MCF 10A (cell line): ENCODE data around the gene GIMAP8. TPM values are rescaled to one million over a fixed set of nuclear protein-coding genes. Genes with fewer than 3 reads are reported as not detected.

Experiments
- BruUV-seq: library from RNA; stranded (reverse); fragments of 400-500 nt; replicated peaks from 2 replicates; lab custom pipeline; 2021; lab: Mats Ljungman, UMichigan
- CTCF ChIA-PET: fragments of 300-600 bp; sonication (Branson Sonifier 250); formaldehyde crosslinking; extraction: SDS; loops from one replicate; lab custom pipeline; 2021; ENCODE audit warnings: antibody characterized with exemption, inconsistent platforms; lab: Yijun Ruan, JAX
- POLR2A ChIA-PET: fragments of 300-600, 350-650 bp; sonication (Branson Sonifier 250); formaldehyde crosslinking; extraction: SDS; loops from one replicate; lab custom pipeline; 2020; ENCODE audit warnings: antibody characterized with exemption, inconsistent platforms; lab: Yijun Ruan, JAX
- DNase-seq: peaks from one replicate; pipeline ENCODE4 v3.0.0-alpha.2; 2018; ENCODE audit not compliant: unreplicated experiment
- H3K27ac Mint-ChIP-seq: one replicate; pipeline ENCODE4 v1.8.0; 2022; ENCODE audit warnings: mild to moderate bottlenecking, low read depth, mixed read lengths; ENCODE audit not compliant: unreplicated experiment
- H3K27me3 Mint-ChIP-seq: one replicate; pipeline ENCODE4 v1.8.0; 2022; ENCODE audit warnings: mixed read lengths; ENCODE audit not compliant: insufficient read depth, unreplicated experiment
- H3K36me3 Mint-ChIP-seq: one replicate; pipeline ENCODE4 v1.8.0; 2022; ENCODE audit warnings: mild to moderate bottlenecking, moderate library complexity, mixed read lengths; ENCODE audit not compliant: insufficient read depth, unreplicated experiment
- H3K4me1 Mint-ChIP-seq: one replicate; pipeline ENCODE4 v1.8.0; 2022; ENCODE audit warnings: mixed read lengths; ENCODE audit not compliant: insufficient read depth, unreplicated experiment
- H3K4me3 Mint-ChIP-seq: one replicate; pipeline ENCODE4 v1.8.0; 2022; ENCODE audit warnings: mild to moderate bottlenecking, moderate library complexity, mixed read lengths; ENCODE audit not compliant: unreplicated experiment
- H3K9me3 Mint-ChIP-seq: one replicate; pipeline ENCODE4 v1.8.0; 2022; ENCODE audit warnings: mixed read lengths; ENCODE audit not compliant: unreplicated experiment
- intact Hi-C: fragments of 100-400 bp; cut with micrococcal nuclease; formaldehyde crosslinking; loops from 2 replicates; pipeline ENCODE4 v1.14.1; 2022
- total RNA-seq: library from RNA; stranded (reverse); gene quantifications from 2 replicates; pipeline ENCODE4 v1.2.3, GENCODE V29; 2022
- TF ChIP-seq, protein P1 (sequence below): fragments of 200-600 bp; IDR thresholded peaks from one replicate; pipeline ENCODE4 v1.8.0; 2022; ENCODE audit warnings: antibody characterized with exemption, mild to moderate bottlenecking; ENCODE audit not compliant: unreplicated experiment

The GIMAP8 gene
- total RNA-seq, 1 experiment from 2014 or later = not detected

DNA sequence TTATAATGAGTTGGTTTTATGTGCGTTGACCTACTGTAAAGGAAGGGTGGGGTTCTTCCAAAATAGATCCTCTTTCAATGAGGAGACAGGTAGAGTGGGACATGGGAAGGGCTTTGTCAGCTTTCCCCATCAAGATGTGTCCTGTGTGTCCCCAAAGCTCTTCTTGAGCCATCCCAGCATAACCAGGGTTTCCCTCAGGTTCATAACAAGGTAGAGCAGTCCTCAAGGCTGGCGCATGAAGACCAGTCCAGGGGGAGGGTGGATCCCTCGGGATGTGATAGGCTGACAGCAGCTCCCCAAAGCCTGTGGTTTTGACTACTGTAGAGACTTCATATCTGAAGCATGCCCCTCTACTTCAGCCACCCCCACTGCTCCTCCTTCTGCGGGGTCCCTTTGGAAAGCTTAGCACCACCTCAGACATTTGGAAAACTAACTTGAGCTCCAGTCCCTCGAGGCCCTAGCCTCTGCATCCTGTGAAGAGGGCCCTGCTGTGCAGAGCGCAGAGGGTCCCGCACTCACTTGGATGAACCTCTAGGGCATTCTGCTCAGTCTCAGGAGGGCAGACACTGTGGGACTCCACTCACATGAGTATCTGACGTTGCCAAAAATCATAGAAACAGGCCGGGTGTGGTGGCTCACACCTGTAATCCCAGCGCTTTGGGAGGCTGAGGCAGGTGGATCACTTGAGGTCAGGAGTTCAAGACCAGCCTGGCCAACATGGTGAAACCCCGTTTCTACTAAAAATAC, 1.1 kb upstream of the GIMAP8 start:
- no peak for DNase-seq
- no peak overlapping the region for H3K27ac Mint-ChIP-seq
- H3K27me3 Mint-ChIP-seq = peaks cover 17% of the 10 kb centered on the region
- no peaks in the 10 kb centered on the region for H3K9me3 Mint-ChIP-seq
- ChIA-PET POLR2A (interaction anchor here (0.7 kb wide), 1 partner anchor 212 kb away, joined by 3 read pairs; no protein-coding TSS in a partner anchor), CTCF (interaction anchor here (0.5 to 5.0 kb wide), 29 partner anchors 11 to 1317 kb away, joined by 3 to 32 read pairs (median 4); a partner anchor contains a TSS)
- H3K36me3 Mint-ChIP-seq = no peaks in the 10 kb centered on the region
- H3K4me1 Mint-ChIP-seq = no peaks in the 10 kb centered on the region
- no TSS peak for BruUV-seq
- TF ChIP-seq, protein P1, sequence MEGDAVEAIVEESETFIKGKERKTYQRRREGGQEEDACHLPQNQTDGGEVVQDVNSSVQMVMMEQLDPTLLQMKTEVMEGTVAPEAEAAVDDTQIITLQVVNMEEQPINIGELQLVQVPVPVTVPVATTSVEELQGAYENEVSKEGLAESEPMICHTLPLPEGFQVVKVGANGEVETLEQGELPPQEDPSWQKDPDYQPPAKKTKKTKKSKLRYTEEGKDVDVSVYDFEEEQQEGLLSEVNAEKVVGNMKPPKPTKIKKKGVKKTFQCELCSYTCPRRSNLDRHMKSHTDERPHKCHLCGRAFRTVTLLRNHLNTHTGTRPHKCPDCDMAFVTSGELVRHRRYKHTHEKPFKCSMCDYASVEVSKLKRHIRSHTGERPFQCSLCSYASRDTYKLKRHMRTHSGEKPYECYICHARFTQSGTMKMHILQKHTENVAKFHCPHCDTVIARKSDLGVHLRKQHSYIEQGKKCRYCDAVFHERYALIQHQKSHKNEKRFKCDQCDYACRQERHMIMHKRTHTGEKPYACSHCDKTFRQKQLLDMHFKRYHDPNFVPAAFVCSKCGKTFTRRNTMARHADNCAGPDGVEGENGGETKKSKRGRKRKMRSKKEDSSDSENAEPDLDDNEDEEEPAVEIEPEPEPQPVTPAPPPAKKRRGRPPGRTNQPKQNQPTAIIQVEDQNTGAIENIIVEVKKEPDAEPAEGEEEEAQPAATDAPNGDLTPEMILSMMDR = no peak
- intact Hi-C loops = loop anchor here (5.0 kb wide), 1 partner anchor 538 kb away; no protein-coding TSS in a partner anchor
- H3K4me3 Mint-ChIP-seq = no peak overlapping the region

- BruUV-seq = no TSS peak
- DNase-seq = no peak
- Mint-ChIP-seq H3K4me1 (no peaks in the 10 kb centered on the region), H3K9me3 (peaks cover 2% of the 10 kb centered on the region), H3K36me3 (no peaks in the 10 kb centered on the region), H3K4me3 (no peak overlapping the region), H3K27me3 (peaks cover 17% of the 10 kb centered on the region), H3K27ac (no peak overlapping the region)
- intact Hi-C loops = no loop called here
- TF ChIP-seq, protein P1 = no peak
- ChIA-PET POLR2A (no interaction called here), CTCF (interaction anchor here (0.6 to 1.8 kb wide), 7 partner anchors 15 to 455 kb away, joined by 3 to 5 read pairs (median 3); no protein-coding TSS in a partner anchor)
Measured at GRCh38 chr7:150451097-150451793, 815 bp downstream of the GIMAP8 start.

- H3K27ac Mint-ChIP-seq = no peak overlapping the region
- no peaks in the 10 kb centered on the region for H3K4me1 Mint-ChIP-seq
- peaks cover 7% of the 10 kb centered on the region for H3K9me3 Mint-ChIP-seq
- ChIA-PET POLR2A (no interaction called here), CTCF (interaction anchor here (0.6 to 1.8 kb wide), 4 partner anchors 15 to 305 kb away, joined by 3 to 5 read pairs (median 3); no protein-coding TSS in a partner anchor)
- H3K27me3 Mint-ChIP-seq = peaks cover 17% of the 10 kb centered on the region
- no peak overlapping the region for H3K4me3 Mint-ChIP-seq
- TF ChIP-seq, protein P1 = no peak
- intact Hi-C loops = no loop called here
- H3K36me3 Mint-ChIP-seq = no peaks in the 10 kb centered on the region
- no TSS peak for BruUV-seq
- no peak for DNase-seq
Measured at GRCh38 chr7:150451833-150452461, 1.5 kb downstream of the GIMAP8 start.

DNA sequence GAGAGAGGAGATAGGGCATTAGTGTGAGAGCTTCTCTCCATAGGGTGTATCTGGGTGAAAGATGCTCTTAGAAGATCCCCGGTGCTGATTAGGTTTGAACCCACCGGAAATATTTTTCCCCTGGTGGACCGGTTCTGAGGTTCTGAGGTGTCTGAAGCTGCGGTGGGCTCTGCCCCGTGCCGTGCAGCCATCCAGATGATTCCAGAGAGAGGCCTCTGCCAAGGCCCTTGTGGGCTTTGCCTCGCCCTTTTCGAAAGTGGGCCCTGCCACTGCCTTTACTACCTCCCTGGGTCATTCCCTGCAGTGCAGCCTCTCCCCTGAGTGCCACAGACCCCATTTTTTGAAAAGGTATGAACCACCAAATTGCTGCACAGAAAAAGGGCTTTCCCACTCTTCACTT, 2.8 kb downstream of the GIMAP8 start:
- intact Hi-C loops = no loop called here
- Mint-ChIP-seq H3K4me1 (no peaks in the 10 kb centered on the region), H3K36me3 (no peaks in the 10 kb centered on the region), H3K27me3 (peaks cover 17% of the 10 kb centered on the region), H3K9me3 (peaks cover 7% of the 10 kb centered on the region), H3K27ac (no peak overlapping the region), H3K4me3 (no peak overlapping the region)
- ChIA-PET POLR2A (no interaction called here), CTCF (no interaction called here)
- TF ChIP-seq, protein P1 = no peak
- DNase-seq = no peak
- no TSS peak for BruUV-seq
